Body of pancreas (tissue), 4 donors: Measurements from ENCODE around the gene ATP6V1F.

Experiments used
- CTCF ChIP-seq, 7 experiments: fragments of 450-650 bp in 4 of 7; fragments of 200-600 bp in 3 of 7; sonication (generic) in 3 of 7; IDR thresholded peaks; one replicate each; pipeline ENCODE4 v1.5.1; 2016 to 2019; ENCODE audit warnings: antibody characterized with exemption in 7 of 7
- POLR2A ChIP-seq, 3 donors: fragments of 450-650 bp; IDR thresholded peaks; one replicate each; pipeline ENCODE4 v1.6.1; 2016; ENCODE audit warnings: antibody characterized with exemption in 3 of 3, mild to moderate bottlenecking in 2 of 3

- TF ChIP-seq POLR2A (IDR thresholded peaks at IDR 0.05), result no peak
- TF ChIP-seq CTCF (IDR thresholded peaks at IDR 0.05), result no peak
Measured at GRCh38 chr7:128838109-128838779, 24.4 kb upstream of the ATP6V1F start.
